ENCODE data around the gene ADIG.

ADIG gene

DNA sequence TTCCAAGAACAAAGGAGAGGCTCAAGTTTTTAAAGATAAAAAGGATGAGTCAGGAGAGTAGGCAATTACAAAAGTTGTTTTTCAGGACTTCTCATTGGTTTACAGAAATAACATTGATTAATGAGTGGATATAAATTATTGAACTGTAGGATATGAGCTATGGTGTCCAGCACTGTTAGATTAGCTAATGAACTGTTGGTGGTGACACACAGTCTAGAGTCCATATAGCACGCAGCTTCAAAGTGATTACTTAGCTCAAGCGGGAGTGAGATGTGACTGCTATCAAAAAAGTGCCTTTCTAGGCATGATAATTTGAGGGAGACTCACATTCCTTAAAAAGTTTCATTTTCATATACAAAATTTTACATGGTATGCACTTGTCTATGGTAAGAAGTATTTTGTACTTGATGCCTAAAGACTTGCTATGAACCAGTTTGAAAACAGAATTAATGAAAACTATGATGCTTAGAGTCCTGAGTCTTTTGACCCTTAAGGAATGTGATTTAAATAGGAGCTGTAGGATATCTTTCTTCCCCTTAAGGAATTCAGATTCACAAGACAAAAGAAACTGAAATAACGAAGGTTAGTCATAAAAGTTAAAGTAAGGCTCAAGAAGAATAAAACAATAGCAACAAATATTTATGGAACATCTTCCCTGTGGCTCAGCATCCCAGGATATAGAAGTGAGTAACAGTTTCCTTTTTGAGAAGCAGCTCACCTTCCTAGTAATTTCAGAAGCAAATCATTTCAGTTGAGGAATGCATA is 22.2 kb upstream of the ADIG start:
- no peak overlapping the region for H3K4me3 ChIP-seq (ENCODE audit: low read depth in 1 of 2, low read length in 2 of 2)
- H2AFZ ChIP-seq (ENCODE audit: low read depth, low read length): no peak overlapping the region
- no peak overlapping the region for H3K9ac ChIP-seq (ENCODE audit: low read depth, low read length)
- ATAC-seq (ENCODE audit: insufficient read depth, low read depth) (no peak), DNase-seq (no peak)
- peaks cover 91% of the 10 kb centered on the region for H3K36me3 ChIP-seq (ENCODE audit: insufficient read depth, low read length)
- H3K4me2 ChIP-seq (ENCODE audit: insufficient read depth, low read length): no peak overlapping the region
- no peak for TF ChIP-seq EZH2 (IDR thresholded peaks at IDR 0.05; ENCODE audit: borderline replicate concordance, low read depth, low read length, severe bottlenecking)
- TF ChIP-seq, protein P1, sequence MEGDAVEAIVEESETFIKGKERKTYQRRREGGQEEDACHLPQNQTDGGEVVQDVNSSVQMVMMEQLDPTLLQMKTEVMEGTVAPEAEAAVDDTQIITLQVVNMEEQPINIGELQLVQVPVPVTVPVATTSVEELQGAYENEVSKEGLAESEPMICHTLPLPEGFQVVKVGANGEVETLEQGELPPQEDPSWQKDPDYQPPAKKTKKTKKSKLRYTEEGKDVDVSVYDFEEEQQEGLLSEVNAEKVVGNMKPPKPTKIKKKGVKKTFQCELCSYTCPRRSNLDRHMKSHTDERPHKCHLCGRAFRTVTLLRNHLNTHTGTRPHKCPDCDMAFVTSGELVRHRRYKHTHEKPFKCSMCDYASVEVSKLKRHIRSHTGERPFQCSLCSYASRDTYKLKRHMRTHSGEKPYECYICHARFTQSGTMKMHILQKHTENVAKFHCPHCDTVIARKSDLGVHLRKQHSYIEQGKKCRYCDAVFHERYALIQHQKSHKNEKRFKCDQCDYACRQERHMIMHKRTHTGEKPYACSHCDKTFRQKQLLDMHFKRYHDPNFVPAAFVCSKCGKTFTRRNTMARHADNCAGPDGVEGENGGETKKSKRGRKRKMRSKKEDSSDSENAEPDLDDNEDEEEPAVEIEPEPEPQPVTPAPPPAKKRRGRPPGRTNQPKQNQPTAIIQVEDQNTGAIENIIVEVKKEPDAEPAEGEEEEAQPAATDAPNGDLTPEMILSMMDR (IDR thresholded peaks at IDR 0.05; ENCODE audit: borderline replicate concordance, extremely low read depth, low read length, poor library complexity, severe bottlenecking): no peak
- H3K9me3 ChIP-seq (ENCODE audit: insufficient read depth, low read length, severe bottlenecking): no peaks in the 10 kb centered on the region
- no peaks in the 10 kb centered on the region for H4K20me1 ChIP-seq (ENCODE audit: insufficient read depth, low read length)
- H3K27me3 ChIP-seq (ENCODE audit: insufficient read depth, low read length, poor library complexity): no peaks in the 10 kb centered on the region
- H3K4me1 ChIP-seq (ENCODE audit: insufficient read depth, low read length): no peaks in the 10 kb centered on the region
- no peaks in the 10 kb centered on the region for H3K79me2 ChIP-seq (ENCODE audit: insufficient read depth, low read length)
- no peak overlapping the region for H3K27ac ChIP-seq (ENCODE audit: low read length)

DNA sequence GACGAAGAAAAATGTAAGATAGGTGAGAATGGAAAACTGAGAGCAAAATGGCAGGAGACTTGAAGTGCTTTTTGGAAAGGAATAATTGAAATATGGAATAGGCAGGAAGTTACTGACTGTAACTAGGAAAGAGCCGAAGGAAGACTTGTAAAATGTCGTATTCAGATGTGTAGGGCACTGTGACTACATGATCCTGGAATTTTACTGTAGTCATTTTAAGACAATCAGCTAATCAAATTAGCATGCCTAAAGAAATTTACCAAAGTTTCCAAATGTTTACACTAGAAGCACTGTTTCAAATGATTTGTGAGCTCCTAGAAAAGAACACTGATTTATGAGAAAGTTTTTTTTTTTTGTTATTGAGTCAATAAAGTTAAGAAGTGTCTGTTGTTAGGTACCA is 21.2 kb upstream of the ADIG start:
- ATAC-seq (ENCODE audit: insufficient read depth, low read depth): no peak
- DNase-seq: no peak
- H2AFZ ChIP-seq (ENCODE audit: low read depth, low read length): no peak overlapping the region
- no peaks in the 10 kb centered on the region for H3K79me2 ChIP-seq (ENCODE audit: insufficient read depth, low read length)
- H3K4me2 ChIP-seq (ENCODE audit: insufficient read depth, low read length): no peak overlapping the region
- no peak overlapping the region for H3K27ac ChIP-seq (ENCODE audit: low read length)
- H3K4me3 ChIP-seq (ENCODE audit: low read depth in 1 of 2, low read length in 2 of 2): no peak overlapping the region
- no peaks in the 10 kb centered on the region for H3K4me1 ChIP-seq (ENCODE audit: insufficient read depth, low read length)
- no peaks in the 10 kb centered on the region for H3K27me3 ChIP-seq (ENCODE audit: insufficient read depth, low read length, poor library complexity)
- no peaks in the 10 kb centered on the region for H4K20me1 ChIP-seq (ENCODE audit: insufficient read depth, low read length)
- H3K36me3 ChIP-seq (ENCODE audit: insufficient read depth, low read length): peaks cover 85% of the 10 kb centered on the region
- H3K9ac ChIP-seq (ENCODE audit: low read depth, low read length): no peak overlapping the region
- TF ChIP-seq EZH2 (IDR thresholded peaks at IDR 0.05; ENCODE audit: borderline replicate concordance, low read depth, low read length, severe bottlenecking): no peak
- TF ChIP-seq, protein P1 (IDR thresholded peaks at IDR 0.05; ENCODE audit: borderline replicate concordance, extremely low read depth, low read length, poor library complexity, severe bottlenecking): no peak
- H3K9me3 ChIP-seq (ENCODE audit: insufficient read depth, low read length, severe bottlenecking): no peaks in the 10 kb centered on the region

DNA sequence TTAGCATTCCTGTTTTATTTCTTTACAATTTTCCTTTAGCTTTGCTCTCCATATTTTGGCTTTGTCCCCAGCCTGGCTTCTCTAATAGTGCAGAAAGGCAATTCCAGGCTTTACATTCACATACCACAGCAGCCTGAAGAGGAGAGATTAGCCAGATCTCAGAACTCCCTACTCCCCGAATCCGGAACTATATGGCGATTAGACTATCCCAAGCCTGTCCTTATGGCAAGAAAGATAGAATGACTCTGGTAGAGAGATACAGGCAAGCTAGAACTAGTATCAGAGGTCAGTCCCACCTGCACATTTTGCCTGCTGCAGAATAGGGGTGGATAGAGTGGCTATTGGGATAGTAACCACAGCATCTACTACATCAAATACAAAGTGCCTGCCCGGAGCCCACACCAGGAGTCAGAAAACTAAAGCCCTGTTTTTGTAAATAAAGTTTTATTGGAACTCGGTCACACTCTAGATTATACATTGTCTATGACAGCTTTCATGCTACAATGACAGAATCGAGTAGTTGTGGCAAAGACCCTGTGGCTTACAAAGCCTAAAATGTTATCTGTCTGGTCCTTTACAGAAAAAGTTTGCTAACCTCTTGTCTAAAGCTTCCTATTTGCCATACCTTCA is 17.1 kb upstream of the ADIG start:
- TF ChIP-seq, protein P1 (IDR thresholded peaks at IDR 0.05; ENCODE audit: borderline replicate concordance, extremely low read depth, low read length, poor library complexity, severe bottlenecking): no peak
- TF ChIP-seq EZH2 (IDR thresholded peaks at IDR 0.05; ENCODE audit: borderline replicate concordance, low read depth, low read length, severe bottlenecking): no peak
- Histone ChIP-seq H4K20me1 (ENCODE audit: insufficient read depth, low read length) (no peaks in the 10 kb centered on the region), H3K4me2 (ENCODE audit: insufficient read depth, low read length) (no peak overlapping the region), H2AFZ (ENCODE audit: low read depth, low read length) (no peak overlapping the region), H3K9ac (ENCODE audit: low read depth, low read length) (no peak overlapping the region), H3K36me3 (ENCODE audit: insufficient read depth, low read length) (peaks cover 76% of the 10 kb centered on the region), H3K79me2 (ENCODE audit: insufficient read depth, low read length) (no peaks in the 10 kb centered on the region), H3K27ac (ENCODE audit: low read length) (no peak overlapping the region), H3K4me3 (ENCODE audit: low read depth in 1 of 2, low read length in 2 of 2) (no peak overlapping the region), H3K4me1 (ENCODE audit: insufficient read depth, low read length) (no peaks in the 10 kb centered on the region), H3K9me3 (ENCODE audit: insufficient read depth, low read length, severe bottlenecking) (no peaks in the 10 kb centered on the region), H3K27me3 (ENCODE audit: insufficient read depth, low read length, poor library complexity) (no peaks in the 10 kb centered on the region)
- no peak for ATAC-seq (ENCODE audit: insufficient read depth, low read depth)
- DNase-seq: no peak

All from DND-41 (cell line).